Sigmoid colon (tissue), 4 donors: ENCODE measurements around the gene ABCA2.

ENCODE experiments used
- CTCF ChIP-seq, 4 experiments: fragments of 450-650 bp in 3 of 4; fragments of 200-600 bp in 1 of 4; IDR thresholded peaks; one replicate each; pipeline ENCODE4 v1.5.1; 2016 to 2019; ENCODE audit warnings: antibody characterized with exemption in 4 of 4, mild to moderate bottlenecking in 3 of 4, moderate library complexity in 2 of 4
- POLR2A ChIP-seq, 2 donors: fragments of 450-650 bp; IDR thresholded peaks; one replicate each; pipeline ENCODE4 v1.6.1; 2016; ENCODE audit warnings: antibody characterized with exemption in 2 of 2, mild to moderate bottlenecking in 2 of 2, moderate library complexity in 2 of 2
- POLR2AphosphoS5 ChIP-seq, 4 donors: sonication (generic); formaldehyde crosslinking; IDR thresholded peaks; one replicate each; pipeline ENCODE4 v1.6.1; 2017; ENCODE audit warnings: antibody characterized with exemption in 4 of 4

GRCh38 chr9:137002646-137003041 lies 25.4 kb downstream of the ABCA2 start:
- TF ChIP-seq CTCF (IDR thresholded peaks at IDR 0.05) (no peak), POLR2A (IDR thresholded peaks at IDR 0.05) (no peak), POLR2AphosphoS5 (IDR thresholded peaks at IDR 0.05) (no peak)
